Ectodermal cell (in vitro differentiated cells): Measurements from ENCODE around the gene ARID2.

Experiments used
- H3K27ac ChIP-seq: 2 replicates; pipeline ENCODE4 v1.7.0; 2013; ENCODE audit warnings: mild to moderate bottlenecking, low read depth, low read length; ENCODE audit not compliant: insufficient read depth, poor library complexity, severe bottlenecking
- H3K27me3 ChIP-seq: 2 replicates; pipeline ENCODE4 v1.7.0; 2013; ENCODE audit warnings: mild to moderate bottlenecking, low read length; ENCODE audit not compliant: insufficient read depth, control insufficient read depth, poor library complexity, severe bottlenecking
- H3K36me3 ChIP-seq: one replicate; pipeline ENCODE4 v1.7.0; 2013; ENCODE audit warnings: low read length; ENCODE audit not compliant: control insufficient read depth, insufficient read depth
- H3K4me1 ChIP-seq: one replicate; pipeline ENCODE4 v1.7.0; 2013; ENCODE audit warnings: low read length; ENCODE audit not compliant: control insufficient read depth, insufficient read depth
- H3K4me3 ChIP-seq: 2 replicates; pipeline ENCODE4 v1.7.0; 2013; ENCODE audit warnings: low read depth, low read length, control low read depth; ENCODE audit not compliant: insufficient read depth
- H3K9me3 ChIP-seq: 2 replicates; pipeline ENCODE4 v1.7.0; 2013; ENCODE audit warnings: mild to moderate bottlenecking, low read length, moderate library complexity; ENCODE audit not compliant: control insufficient read depth
- WGBS, 2 experiments: methylation state at CpG; one replicate each; pipeline ENCODE4 v1.1.7; 2013; ENCODE audit warnings: missing lambda C conversion rate in 2 of 2; 5-methylcytosine and 5-hydroxymethylcytosine counted together

The ARID2 gene

GRCh38 chr12:45946435-45946834 is 216.9 kb downstream of the ARID2 start:
- Histone ChIP-seq H3K27me3 (no peaks in the 10 kb centered on the region), H3K9me3 (no peaks in the 10 kb centered on the region), H3K4me1 (no peaks in the 10 kb centered on the region), H3K36me3 (no peaks in the 10 kb centered on the region), H3K4me3 (no peak overlapping the region), H3K27ac (no peak overlapping the region)
- 84 to 96% methylated on average over 1 of the region's 1 CpG for WGBS, 2 experiments

- Histone ChIP-seq H3K27me3 (no peaks in the 10 kb centered on the region), H3K36me3 (no peaks in the 10 kb centered on the region), H3K9me3 (no peaks in the 10 kb centered on the region), H3K4me1 (no peaks in the 10 kb centered on the region), H3K27ac (no peak overlapping the region), H3K4me3 (no peak overlapping the region)
These were observed 219.0 kb downstream of the ARID2 start for GRCh38 chr12:45948546-45948945.
